ENCODE data around the gene S100A13. TPM values are rescaled to one million over a fixed set of nuclear protein-coding genes. Genes with fewer than 3 reads are reported as not detected.

Gene S100A13
- total and polyA plus RNA-seq, 9 of the 15 experiments (the other 6 are each of a cell fraction or from before 2014, with no cell fraction given): 41.9 to 129 (median 58.0) TPM

DNA sequence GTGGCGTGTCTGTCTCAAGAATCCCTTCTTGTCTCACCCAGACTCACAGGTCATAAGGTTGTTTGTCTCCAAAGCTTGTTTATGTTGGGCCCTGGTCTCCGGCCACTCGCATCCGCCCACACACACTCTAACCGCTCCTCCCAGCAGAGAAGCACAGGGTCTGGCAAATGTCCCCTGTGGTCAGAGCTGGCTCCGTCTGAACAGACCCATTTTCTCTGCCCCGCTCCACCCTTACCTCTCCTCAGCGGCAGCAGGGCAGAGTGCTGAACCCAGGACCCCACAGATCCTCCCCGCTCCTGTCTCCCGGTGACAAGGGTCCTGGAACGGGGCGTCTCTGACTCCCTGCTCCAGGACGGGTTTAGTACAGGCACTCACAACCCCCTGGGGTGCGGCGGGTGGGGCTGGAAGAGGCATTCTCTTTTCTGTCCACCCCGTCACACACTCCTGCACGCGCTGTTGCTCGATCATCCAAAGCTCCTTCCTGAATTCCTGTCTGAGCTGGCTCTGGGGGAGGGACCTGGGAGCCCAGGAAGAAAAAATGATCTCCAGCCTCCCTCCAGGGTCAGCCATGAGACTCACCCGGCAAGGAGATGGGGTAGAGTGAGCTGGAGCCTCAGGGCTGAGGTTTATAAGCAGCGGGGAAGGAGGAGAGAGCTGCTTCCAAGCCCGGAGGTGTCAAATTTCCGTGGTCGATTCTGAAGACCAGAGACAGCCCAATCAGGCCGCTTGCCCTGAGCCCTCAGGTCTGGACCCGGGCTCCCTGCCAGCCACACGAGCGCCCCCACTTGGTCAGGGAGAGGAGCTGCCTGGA is at the start of gene S100A13 (continued):
- TF ChIP-seq, protein P1, sequence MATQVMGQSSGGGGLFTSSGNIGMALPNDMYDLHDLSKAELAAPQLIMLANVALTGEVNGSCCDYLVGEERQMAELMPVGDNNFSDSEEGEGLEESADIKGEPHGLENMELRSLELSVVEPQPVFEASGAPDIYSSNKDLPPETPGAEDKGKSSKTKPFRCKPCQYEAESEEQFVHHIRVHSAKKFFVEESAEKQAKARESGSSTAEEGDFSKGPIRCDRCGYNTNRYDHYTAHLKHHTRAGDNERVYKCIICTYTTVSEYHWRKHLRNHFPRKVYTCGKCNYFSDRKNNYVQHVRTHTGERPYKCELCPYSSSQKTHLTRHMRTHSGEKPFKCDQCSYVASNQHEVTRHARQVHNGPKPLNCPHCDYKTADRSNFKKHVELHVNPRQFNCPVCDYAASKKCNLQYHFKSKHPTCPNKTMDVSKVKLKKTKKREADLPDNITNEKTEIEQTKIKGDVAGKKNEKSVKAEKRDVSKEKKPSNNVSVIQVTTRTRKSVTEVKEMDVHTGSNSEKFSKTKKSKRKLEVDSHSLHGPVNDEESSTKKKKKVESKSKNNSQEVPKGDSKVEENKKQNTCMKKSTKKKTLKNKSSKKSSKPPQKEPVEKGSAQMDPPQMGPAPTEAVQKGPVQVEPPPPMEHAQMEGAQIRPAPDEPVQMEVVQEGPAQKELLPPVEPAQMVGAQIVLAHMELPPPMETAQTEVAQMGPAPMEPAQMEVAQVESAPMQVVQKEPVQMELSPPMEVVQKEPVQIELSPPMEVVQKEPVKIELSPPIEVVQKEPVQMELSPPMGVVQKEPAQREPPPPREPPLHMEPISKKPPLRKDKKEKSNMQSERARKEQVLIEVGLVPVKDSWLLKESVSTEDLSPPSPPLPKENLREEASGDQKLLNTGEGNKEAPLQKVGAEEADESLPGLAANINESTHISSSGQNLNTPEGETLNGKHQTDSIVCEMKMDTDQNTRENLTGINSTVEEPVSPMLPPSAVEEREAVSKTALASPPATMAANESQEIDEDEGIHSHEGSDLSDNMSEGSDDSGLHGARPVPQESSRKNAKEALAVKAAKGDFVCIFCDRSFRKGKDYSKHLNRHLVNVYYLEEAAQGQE (IDR thresholded peaks at IDR 0.05; ENCODE audit: borderline replicate concordance): peak; percentile 54
- TF ChIP-seq, protein P1 (CRISPR knock-in tag; IDR thresholded peaks at IDR 0.05; ENCODE audit: low read depth): no peak
- TF ChIP-seq HDAC2 (IDR thresholded peaks at IDR 0.05): peak; percentile 42; the same call in 1 of the 2 replicates
- 0 out of 2 replicates have a peak, but pooled peaks have one; percentile 8 for TF ChIP-seq ERF (CRISPR knock-in tag; IDR thresholded peaks at IDR 0.05)
- TF ChIP-seq, protein P2, sequence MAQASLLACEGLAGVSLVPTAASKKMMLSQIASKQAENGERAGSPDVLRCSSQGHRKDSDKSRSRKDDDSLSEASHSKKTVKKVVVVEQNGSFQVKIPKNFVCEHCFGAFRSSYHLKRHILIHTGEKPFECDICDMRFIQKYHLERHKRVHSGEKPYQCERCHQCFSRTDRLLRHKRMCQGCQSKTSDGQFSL (CRISPR knock-in tag; IDR thresholded peaks at IDR 0.05): no peak
- TF ChIP-seq, protein P2 (tag; IDR thresholded peaks at IDR 0.05): no peak
- TF ChIP-seq, protein P3, sequence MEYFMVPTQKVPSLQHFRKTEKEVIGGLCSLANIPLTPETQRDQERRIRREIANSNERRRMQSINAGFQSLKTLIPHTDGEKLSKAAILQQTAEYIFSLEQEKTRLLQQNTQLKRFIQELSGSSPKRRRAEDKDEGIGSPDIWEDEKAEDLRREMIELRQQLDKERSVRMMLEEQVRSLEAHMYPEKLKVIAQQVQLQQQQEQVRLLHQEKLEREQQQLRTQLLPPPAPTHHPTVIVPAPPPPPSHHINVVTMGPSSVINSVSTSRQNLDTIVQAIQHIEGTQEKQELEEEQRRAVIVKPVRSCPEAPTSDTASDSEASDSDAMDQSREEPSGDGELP (CRISPR knock-in tag; IDR thresholded peaks at IDR 0.05; ENCODE audit: borderline replicate concordance): peak; percentile 66; the same call in 1 of the 2 replicates
- TF ChIP-seq, protein P4, sequence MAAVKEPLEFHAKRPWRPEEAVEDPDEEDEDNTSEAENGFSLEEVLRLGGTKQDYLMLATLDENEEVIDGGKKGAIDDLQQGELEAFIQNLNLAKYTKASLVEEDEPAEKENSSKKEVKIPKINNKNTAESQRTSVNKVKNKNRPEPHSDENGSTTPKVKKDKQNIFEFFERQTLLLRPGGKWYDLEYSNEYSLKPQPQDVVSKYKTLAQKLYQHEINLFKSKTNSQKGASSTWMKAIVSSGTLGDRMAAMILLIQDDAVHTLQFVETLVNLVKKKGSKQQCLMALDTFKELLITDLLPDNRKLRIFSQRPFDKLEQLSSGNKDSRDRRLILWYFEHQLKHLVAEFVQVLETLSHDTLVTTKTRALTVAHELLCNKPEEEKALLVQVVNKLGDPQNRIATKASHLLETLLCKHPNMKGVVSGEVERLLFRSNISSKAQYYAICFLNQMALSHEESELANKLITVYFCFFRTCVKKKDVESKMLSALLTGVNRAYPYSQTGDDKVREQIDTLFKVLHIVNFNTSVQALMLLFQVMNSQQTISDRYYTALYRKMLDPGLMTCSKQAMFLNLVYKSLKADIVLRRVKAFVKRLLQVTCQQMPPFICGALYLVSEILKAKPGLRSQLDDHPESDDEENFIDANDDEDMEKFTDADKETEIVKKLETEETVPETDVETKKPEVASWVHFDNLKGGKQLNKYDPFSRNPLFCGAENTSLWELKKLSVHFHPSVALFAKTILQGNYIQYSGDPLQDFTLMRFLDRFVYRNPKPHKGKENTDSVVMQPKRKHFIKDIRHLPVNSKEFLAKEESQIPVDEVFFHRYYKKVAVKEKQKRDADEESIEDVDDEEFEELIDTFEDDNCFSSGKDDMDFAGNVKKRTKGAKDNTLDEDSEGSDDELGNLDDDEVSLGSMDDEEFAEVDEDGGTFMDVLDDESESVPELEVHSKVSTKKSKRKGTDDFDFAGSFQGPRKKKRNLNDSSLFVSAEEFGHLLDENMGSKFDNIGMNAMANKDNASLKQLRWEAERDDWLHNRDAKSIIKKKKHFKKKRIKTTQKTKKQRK (IDR thresholded peaks at IDR 0.05; ENCODE audit: borderline replicate concordance, low read depth, low read length): no peak

Data from K562 (cell line).